Fibroblast of the aortic adventitia (primary cell): Measurements from ENCODE around the gene SNED1. TPM values are rescaled to one million over a fixed set of nuclear protein-coding genes. Genes with fewer than 3 reads are reported as not detected.

Source experiments
- DNase-seq: peaks from one replicate; pipeline ENCODE4 v3.0.0-alpha.2; 2010; ENCODE audit warnings: low read depth
- H3K4me3 ChIP-seq: 2 replicates; pipeline ENCODE4 v1.5.1; 2011; ENCODE audit warnings: low read depth, mild to moderate bottlenecking, control low read depth, low read length, moderate library complexity
- total RNA-seq: library from RNA; depleted of rRNA; stranded (reverse); fragments of >200 nt; gene quantifications from 2 replicates; pipeline ENCODE4 v1.2.3, GENCODE V29; 2012; ENCODE audit warnings: low replicate concordance
- TF ChIP-seq, protein P1 (sequence below): IDR thresholded peaks from 2 replicates; pipeline ENCODE4 v1.5.1; 2011; ENCODE audit warnings: mild to moderate bottlenecking, low read length, control low read depth, inconsistent platforms; ENCODE audit not compliant: insufficient read depth

SNED1 gene
- total RNA-seq, 1 donor, result 77.5 TPM

DNA sequence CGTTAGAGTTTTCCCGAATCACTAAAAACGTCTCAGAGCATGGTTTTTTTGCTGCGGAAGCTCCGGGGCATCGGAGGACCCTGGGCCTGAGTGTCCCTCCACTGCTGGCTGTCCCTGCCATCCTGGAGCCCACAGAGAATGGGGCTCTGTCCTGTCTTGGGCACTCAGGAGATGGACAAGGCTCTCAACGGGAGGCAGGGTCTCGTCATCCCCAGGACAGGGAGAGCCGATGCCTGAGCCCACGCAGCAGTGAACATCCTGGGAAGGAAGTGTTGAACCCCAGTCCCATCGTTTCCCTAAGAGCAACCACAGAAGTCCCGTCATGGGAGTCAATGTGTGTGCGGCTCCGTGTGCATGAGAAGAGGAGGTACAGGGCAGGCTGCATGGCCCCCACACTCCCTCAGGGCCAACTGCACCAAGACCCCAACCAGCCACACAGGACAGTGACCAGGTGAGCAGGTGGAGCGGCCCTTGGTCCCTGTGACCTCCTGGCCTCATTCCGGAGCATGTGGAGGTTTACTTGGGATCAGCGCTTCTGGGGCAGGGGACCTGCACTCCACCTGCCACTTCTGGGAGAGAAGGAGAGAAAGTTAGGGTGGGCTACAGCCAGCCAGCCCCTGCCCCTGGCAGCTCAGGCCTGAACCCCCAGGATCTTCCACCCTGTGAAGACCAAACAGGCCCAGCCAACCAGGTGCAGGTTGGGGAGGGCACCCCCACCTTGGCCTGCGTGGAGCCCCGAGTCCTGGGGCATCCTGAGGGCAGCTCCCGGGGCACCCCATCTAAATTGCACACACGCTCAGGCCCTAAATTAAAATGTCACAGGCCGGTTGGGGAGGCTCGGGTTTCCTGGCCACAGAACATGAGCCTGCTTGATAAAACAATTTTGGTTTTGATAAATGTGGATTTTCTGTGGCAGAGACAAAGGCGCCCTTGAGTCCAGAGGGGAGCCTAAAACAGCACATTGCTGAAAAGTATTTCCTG lies 3.1 kb upstream of the SNED1 start:
- H3K4me3 ChIP-seq, result no peak overlapping the region
- TF ChIP-seq, protein P1, sequence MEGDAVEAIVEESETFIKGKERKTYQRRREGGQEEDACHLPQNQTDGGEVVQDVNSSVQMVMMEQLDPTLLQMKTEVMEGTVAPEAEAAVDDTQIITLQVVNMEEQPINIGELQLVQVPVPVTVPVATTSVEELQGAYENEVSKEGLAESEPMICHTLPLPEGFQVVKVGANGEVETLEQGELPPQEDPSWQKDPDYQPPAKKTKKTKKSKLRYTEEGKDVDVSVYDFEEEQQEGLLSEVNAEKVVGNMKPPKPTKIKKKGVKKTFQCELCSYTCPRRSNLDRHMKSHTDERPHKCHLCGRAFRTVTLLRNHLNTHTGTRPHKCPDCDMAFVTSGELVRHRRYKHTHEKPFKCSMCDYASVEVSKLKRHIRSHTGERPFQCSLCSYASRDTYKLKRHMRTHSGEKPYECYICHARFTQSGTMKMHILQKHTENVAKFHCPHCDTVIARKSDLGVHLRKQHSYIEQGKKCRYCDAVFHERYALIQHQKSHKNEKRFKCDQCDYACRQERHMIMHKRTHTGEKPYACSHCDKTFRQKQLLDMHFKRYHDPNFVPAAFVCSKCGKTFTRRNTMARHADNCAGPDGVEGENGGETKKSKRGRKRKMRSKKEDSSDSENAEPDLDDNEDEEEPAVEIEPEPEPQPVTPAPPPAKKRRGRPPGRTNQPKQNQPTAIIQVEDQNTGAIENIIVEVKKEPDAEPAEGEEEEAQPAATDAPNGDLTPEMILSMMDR, result no peak
- DNase-seq, result no peak

DNA sequence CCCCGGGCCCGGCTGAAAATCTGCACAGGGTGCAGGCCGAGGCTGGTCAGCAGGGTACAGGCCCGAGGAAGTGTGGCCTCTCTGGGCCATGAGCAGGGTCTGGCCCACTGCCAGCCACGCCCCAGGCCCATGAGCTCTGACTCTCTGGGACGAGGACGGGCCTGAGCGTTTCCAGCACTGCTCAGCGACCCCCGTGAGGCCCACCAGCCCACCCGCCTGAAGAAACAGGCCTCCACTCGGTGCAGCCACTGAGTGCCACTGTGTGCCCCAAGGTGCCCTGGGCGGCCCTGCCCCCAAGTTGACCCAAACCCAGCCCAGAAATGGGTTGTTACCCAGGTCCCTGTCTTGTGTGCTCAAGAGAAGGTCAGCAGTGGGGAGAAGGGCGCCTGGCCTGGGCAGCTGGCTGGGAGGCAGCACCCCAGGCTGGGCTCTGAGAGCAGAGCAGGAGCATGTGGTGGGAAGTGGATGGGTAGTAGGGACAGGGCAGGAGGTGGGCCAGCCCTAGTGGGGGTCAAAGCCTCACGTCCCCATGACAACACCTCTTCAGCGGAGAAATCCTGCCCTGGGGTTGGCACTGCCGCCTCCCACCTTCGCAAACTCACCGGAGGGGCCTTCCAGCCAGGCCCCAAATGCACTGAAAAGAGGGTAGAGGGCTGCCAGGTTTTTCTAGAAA lies 2.1 kb upstream of the SNED1 start:
- DNase-seq, result no peak
- H3K4me3 ChIP-seq, result no peak overlapping the region
- TF ChIP-seq, protein P1, result no peak

DNA sequence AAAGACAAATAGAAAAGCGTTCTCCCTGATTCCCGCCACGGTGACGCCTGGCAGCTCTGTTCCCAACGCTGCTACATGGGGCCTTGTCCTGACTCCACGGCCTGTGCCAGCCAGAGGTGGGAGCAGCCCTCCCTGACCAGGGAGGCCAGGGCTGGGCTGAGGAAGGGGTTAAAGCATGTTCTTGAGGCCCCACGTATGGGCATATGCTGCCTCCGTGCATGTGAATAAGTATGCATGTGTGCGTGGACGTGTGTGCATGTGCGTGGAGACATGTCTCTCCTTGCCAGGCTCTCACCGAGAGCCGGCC lies 1.6 kb upstream of the SNED1 start:
- TF ChIP-seq, protein P1, result no peak
- H3K4me3 ChIP-seq, result no peak overlapping the region
- DNase-seq, result no peak

DNA sequence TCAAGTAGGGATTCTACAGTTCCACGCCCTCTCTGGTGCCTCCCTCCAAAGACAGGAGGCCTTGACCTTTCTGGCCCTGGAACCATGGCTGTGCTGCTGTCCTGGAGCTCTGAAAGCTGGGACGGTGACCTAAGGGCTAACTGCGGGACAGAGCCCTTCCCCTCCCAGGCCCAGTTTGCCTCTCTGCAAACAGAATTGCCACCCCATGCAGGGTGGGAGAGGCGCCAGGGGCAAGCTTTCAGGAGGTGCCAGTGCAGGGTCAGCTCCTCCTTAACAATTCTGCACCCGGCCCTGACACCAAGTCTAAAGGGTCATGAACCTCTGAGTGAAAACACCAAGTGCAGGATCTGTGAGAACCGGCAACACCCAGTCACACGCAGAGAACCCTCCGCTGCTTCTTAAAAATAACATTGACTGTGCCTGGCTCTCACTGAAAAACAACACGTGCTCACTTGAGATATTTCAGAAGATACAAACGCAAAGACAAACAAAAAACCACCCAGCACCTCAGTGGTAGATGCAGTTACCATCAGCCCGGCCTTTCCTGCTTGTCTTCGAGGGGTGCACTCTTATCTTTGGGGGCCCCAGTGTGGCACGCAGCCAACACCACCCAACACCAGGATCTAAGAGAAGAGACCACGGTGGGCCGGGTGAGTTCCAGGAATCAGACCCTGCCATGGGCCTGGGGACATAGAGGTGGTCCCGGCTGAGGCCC lies 1.1 kb upstream of the SNED1 start:
- TF ChIP-seq, protein P1, result no peak
- peak; percentile 60 for DNase-seq
- no peak overlapping the region for H3K4me3 ChIP-seq

DNA sequence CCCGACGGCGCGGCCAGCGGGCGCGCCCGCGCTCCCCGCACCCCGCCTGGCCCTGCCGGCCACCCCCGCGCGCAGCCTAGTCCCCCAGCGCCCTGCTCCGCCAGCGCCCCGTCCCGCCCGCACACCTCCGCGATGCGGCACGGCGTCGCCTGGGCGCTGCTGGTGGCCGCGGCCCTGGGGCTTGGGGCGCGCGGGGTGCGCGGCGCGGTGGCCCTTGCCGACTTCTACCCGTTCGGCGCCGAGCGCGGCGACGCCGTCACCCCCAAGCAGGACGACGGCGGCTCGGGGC lies 232 bp downstream of the SNED1 start:
- TF ChIP-seq, protein P1, result no peak
- no peak for DNase-seq
- H3K4me3 ChIP-seq, result peak overlapping the region; percentile 74

DNA sequence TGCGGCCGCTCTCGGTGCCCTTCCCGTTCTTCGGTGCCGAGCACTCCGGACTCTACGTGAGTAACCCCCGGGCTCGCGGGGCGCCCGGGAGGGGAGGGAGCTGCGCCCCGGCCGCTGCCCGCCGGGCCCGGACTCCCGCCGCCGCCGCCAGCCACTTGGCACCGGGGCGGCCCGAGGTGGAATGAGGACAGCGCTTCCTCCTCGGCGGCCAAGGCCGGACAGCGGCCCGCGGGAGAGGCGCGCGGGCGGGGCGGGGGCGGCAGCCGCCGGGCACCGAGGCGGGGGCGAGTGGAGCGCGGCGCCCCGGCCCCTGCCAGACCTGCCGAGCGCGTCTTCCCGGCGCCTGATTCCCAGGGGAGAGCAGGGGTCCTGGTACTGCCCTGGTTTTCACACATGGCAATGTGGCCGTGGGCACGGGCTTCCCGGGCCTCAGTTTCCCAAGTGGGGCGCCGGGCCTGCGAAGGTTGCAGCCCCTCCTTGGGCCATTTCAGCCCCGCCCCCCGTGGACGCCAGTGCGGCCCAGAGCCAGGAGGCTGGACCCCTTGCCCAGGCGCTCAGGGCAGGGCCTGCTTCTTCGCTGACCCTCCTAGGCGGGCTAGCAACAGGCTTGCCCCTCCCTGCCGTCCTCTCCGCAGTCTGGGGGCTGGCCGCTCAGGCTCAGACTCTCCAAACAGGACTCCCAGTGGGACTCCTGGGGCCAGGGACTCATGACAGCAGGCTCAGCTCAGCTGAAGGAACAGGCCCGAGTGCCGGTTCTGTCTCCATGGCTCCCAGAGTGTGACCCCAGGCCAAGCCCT lies 775 bp downstream of the SNED1 start:
- TF ChIP-seq, protein P1, result no peak
- DNase-seq, result no peak
- peak overlapping the region; percentile 74 for H3K4me3 ChIP-seq
